HG03139 (cell line): Measurements from ENCODE around the gene FOS.
"Not testable (repeated sequence)": the region's sequence is repeated elsewhere in the genome, so short reads cannot be mapped to it uniquely, and the experiment has no call there.

Experiments
- ATAC-seq: cut with Tn5 transposase; IDR thresholded peaks from one replicate; pipeline ENCODE4 v1.9.1; 2021; ENCODE audit not compliant: unreplicated experiment

The FOS gene

GRCh38 chr14:75275598-75275997, 3.0 kb upstream of the FOS start:
- ATAC-seq = no peak

- ATAC-seq = no peak
These were observed 1.4 kb upstream of the FOS start for GRCh38 chr14:75277008-75277814.

DNA sequence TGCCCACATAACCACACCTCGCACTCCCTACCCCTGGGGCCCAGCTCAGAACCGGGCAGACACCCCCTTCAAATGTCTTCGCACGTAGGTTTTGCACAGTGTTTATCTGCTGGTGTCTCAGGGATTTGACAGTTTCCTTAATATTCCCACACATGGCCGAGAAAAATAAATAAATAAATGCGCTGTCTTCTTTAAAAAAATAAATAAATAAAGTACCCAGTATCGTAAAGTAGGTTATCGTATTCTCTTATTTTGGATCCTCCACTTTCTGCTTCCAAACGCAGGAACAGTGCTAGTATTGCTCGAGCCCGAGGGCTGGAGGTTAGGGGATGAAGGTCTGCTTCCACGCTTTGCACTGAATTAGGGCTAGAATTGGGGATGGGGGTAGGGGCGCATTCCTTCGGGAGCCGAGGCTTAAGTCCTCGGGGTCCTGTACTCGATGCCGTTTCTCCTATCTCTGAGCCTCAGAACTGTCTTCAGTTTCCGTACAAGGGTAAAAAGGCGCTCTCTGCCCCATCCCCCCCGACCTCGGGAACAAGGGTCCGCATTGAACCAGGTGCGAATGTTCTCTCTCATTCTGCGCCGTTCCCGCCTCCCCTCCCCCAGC, 710 bp upstream of the FOS start:
- no peak for ATAC-seq

- no peak for ATAC-seq
These were observed 630 bp downstream of the FOS start for GRCh38 chr14:75279153-75279762.

- ATAC-seq = no peak
These were observed 1.2 kb downstream of the FOS start for GRCh38 chr14:75279763-75280290.

GRCh38 chr14:75280291-75280830, 1.7 kb downstream of the FOS start:
- no peak for ATAC-seq

DNA sequence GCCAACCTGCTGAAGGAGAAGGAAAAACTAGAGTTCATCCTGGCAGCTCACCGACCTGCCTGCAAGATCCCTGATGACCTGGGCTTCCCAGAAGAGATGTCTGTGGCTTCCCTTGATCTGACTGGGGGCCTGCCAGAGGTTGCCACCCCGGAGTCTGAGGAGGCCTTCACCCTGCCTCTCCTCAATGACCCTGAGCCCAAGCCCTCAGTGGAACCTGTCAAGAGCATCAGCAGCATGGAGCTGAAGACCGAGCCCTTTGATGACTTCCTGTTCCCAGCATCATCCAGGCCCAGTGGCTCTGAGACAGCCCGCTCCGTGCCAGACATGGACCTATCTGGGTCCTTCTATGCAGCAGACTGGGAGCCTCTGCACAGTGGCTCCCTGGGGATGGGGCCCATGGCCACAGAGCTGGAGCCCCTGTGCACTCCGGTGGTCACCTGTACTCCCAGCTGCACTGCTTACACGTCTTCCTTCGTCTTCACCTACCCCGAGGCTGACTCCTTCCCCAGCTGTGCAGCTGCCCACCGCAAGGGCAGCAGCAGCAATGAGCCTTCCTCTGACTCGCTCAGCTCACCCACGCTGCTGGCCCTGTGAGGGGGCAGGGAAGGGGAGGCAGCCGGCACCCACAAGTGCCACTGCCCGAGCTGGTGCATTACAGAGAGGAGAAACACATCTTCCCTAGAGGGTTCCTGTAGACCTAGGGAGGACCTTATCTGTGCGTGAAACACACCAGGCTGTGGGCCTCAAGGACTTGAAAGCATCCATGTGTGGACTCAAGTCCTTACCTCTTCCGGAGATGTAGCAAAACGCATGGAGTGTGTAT, 2.4 kb downstream of the FOS start:
- no peak for ATAC-seq

DNA sequence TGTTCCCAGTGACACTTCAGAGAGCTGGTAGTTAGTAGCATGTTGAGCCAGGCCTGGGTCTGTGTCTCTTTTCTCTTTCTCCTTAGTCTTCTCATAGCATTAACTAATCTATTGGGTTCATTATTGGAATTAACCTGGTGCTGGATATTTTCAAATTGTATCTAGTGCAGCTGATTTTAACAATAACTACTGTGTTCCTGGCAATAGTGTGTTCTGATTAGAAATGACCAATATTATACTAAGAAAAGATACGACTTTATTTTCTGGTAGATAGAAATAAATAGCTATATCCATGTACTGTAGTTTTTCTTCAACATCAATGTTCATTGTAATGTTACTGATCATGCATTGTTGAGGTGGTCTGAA, 3.0 kb downstream of the FOS start:
- ATAC-seq = no peak

DNA sequence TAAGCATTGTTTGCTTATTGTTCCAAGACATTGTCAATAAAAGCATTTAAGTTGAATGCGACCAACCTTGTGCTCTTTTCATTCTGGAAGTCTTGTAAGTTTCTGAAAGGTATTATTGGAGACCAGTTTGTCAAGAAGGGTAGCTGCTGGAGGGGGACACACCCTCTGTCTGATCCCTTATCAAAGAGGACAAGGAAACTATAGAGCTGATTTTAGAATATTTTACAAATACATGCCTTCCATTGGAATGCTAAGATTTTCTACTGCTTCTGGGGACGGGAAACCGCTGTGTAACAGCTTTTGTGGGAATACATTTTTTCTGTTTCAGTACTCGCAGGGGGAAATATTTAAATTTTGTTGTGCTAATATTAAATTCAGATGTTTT, 3.5 kb downstream of the FOS start:
- ATAC-seq = no peak

- ATAC-seq = not testable (repeated sequence)
These were observed 4.0 kb downstream of the FOS start for GRCh38 chr14:75282555-75283161.

DNA sequence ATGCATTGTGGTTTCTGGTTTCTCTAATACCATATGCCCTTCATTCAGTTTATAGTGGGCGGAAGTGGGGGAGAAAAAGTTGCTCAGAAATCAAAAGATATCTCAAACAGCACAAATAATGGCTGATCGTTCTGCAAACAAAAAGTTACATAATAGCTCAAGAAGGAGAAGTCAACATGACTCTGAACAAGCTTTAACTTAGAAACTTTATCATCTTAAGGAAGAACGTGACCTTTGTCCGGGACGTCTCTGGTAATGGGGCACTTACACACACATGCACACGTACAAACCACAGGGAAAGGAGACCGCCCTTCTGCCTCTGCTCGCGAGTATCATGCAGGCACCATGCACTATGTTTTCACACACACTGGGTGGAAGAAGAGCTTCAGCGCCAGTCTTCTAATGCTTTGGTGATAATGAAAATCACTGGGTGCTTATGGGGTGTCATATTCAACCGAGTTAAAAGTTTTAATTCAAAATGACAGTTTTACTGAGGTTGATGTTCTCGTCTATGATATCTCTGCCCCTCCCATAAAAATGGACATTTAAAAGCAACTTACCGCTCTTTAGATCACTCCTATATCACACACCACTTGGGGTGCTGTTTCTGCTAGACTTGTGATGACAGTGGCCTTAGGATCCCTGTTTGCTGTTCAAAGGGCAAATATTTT, 4.7 kb downstream of the FOS start:
- no peak for ATAC-seq

DNA sequence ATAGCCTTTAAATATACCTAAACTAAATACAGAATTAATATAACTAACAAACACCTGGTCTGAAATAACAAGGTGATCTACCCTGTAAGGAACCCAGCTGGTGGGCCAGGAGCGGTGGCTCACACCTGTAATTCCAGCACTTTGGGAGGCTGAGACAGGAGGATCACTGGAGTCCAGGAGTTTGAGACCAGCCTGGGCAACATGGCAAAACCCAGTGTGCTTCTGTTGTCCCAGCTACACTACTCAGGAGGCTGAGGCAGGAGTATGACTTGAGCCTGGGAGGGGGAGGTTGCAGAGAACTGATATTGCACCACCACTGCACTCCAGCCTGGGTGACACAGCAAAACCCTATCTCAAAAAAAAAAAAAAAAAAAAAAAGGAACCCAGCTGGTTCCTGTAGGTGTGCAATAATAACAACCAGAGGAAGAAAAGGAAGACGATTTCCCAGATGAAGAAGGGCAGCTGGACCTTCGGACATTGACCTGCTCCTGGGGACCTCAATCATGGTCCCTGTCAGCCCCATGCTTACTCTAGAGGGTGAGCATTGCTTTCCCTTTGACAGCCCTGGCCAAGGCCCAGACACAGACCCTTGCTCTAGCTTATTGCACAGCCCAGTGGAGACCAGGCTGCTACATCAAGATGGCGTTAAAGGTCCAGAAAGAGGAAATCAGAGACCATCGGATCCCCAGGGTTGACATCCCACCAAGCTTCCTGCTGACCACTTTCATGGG, 5.4 kb downstream of the FOS start:
- no peak for ATAC-seq

DNA sequence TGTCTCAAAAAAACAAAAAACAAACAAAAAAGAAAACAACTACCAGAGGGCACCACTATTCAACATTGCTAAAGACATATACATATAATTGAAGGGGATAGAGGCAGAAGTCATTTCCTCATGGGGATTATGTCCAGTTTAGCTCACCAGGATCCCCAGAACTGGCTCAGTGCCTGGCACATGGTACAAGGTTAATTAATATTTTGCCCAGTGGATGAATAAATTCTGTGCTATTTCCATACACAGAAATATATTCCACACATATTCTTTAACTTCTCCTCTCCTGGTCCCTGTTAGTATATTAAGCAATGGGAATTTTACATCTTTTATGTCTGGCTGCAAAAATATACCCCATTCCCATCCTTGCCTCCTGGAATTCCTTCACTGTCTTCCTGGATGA, 6.7 kb downstream of the FOS start:
- ATAC-seq = no peak

GRCh38 chr14:75286313-75286712, 7.7 kb downstream of the FOS start:
- ATAC-seq = no peak

DNA sequence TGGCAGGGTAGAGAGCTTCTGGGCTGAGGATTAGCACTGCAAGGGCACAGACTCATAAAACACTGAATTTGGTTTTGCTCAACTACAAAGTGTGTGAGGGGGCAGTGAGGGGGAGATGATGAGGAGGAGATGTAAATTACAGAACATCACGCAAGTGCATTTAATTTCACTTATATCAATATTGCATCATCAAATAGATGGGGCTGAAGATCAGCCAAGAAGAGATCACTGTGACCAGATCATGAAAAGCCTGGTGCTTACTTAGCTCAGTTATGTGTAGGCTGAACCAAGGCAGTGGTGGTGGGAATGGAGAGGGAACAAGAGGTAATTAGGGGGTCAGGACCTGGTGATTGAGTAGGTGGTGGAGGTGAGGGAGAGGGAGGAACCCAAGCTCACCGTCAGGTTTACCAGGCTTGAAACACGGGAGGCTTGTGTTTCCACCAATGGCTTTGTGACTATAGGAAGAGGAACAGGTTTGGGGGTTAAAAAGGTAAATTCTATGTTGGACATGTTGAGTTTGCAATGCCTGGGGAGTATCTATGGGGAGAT, 11.3 kb downstream of the FOS start:
- no peak for ATAC-seq

- ATAC-seq = no peak
These were observed 12.2 kb downstream of the FOS start for GRCh38 chr14:75290851-75291250.

GRCh38 chr14:75291331-75291730, 12.7 kb downstream of the FOS start:
- no peak for ATAC-seq

DNA sequence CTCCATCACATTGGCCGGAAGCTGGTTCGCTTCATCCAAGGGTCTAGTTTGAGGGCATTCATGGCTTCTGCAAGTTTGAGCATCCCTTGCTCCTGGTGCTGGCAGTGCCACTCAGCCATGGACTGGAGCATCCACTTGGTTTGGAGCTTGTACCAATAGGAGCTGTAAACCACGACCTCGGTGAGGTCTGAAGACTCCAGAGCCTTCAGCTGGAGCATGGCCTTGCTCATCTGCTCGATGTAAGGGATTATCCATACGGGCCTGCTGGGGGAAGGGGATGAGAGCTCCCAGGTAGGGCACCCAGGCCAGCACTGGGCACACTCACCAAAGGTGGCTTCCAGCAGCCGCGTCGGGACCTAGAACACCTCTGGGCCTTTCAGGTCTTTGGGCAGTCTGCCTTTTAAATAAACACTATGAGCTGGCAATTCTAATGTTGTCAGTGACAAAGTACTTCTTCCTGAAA, 13.5 kb downstream of the FOS start:
- no peak for ATAC-seq

- ATAC-seq = no peak
These were observed 14.3 kb downstream of the FOS start for GRCh38 chr14:75292886-75293285.
